Osteocyte (in vitro differentiated cells): Measurements from ENCODE around the gene XKR8. TPM values are rescaled to one million over a fixed set of nuclear protein-coding genes. Genes with fewer than 3 reads are reported as not detected.
A peak's percentile ranks its signal among the peaks of the same experiment; 100 is the strongest.

Experiments
- DNase-seq: peaks from one replicate; pipeline ENCODE4 v3.0.0; 2021; ENCODE audit warnings: mixed read lengths; ENCODE audit not compliant: unreplicated experiment; ENCODE audit errors: extremely low spot score
- H3K27ac Mint-ChIP-seq: one replicate; pipeline ENCODE4 v1.8.0; 2021; ENCODE audit warnings: mild to moderate bottlenecking, mixed read lengths; ENCODE audit not compliant: unreplicated experiment
- H3K27me3 Mint-ChIP-seq: one replicate; pipeline ENCODE4 v1.8.0; 2021; ENCODE audit warnings: mixed read lengths; ENCODE audit not compliant: unreplicated experiment
- H3K36me3 Mint-ChIP-seq: one replicate; pipeline ENCODE4 v1.8.0; 2021; ENCODE audit warnings: mixed read lengths; ENCODE audit not compliant: unreplicated experiment
- H3K4me1 Mint-ChIP-seq: one replicate; pipeline ENCODE4 v1.8.0; 2021; ENCODE audit warnings: mixed read lengths; ENCODE audit not compliant: unreplicated experiment
- H3K4me3 Mint-ChIP-seq: one replicate; pipeline ENCODE4 v1.8.0; 2021; ENCODE audit warnings: mild to moderate bottlenecking, moderate library complexity, mixed read lengths; ENCODE audit not compliant: unreplicated experiment
- H3K9me3 Mint-ChIP-seq: one replicate; pipeline ENCODE4 v1.8.0; 2021; ENCODE audit warnings: mixed read lengths; ENCODE audit not compliant: unreplicated experiment
- total RNA-seq: library from RNA; stranded (reverse); gene quantifications from 2 replicates; pipeline ENCODE4 v1.2.1, GENCODE V29; 2021
- TF ChIP-seq, protein P1 (sequence below): fragments of 200-600 bp; sonication (generic); IDR thresholded peaks from 2 replicates; pipeline ENCODE4 v1.5.0; 2021; ENCODE audit warnings: antibody characterized with exemption, mild to moderate bottlenecking, moderate library complexity

The XKR8 gene
- total RNA-seq, 1 donor from 2014 or later: 3.8 TPM

DNA sequence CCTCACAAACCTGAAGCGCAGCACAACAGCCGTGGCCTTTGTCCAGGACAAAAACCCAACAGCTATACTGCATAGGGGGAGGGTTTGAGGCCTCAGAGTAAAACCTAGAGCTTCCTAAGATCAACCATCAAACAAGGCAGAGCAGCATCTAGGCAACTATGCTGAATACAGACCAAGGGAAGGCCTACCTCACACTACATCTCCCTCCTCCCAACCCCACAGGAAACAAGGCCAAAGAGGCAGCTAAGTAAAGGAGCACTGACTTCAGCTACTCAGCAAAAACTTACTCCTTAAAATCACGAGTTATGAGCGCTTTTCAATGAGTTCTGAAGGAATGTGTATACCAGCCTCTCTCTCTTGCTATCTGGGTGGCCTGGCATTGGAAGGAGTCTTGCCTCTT, 12.4 kb downstream of the XKR8 start:
- Mint-ChIP-seq H3K36me3 (peaks cover 16% of the 10 kb centered on the region), H3K27me3 (no peaks in the 10 kb centered on the region), H3K4me3 (no peak overlapping the region), H3K27ac (no peak overlapping the region), H3K4me1 (peaks cover 12% of the 10 kb centered on the region), H3K9me3 (no peaks in the 10 kb centered on the region)
- DNase-seq: no peak
- TF ChIP-seq, protein P1, sequence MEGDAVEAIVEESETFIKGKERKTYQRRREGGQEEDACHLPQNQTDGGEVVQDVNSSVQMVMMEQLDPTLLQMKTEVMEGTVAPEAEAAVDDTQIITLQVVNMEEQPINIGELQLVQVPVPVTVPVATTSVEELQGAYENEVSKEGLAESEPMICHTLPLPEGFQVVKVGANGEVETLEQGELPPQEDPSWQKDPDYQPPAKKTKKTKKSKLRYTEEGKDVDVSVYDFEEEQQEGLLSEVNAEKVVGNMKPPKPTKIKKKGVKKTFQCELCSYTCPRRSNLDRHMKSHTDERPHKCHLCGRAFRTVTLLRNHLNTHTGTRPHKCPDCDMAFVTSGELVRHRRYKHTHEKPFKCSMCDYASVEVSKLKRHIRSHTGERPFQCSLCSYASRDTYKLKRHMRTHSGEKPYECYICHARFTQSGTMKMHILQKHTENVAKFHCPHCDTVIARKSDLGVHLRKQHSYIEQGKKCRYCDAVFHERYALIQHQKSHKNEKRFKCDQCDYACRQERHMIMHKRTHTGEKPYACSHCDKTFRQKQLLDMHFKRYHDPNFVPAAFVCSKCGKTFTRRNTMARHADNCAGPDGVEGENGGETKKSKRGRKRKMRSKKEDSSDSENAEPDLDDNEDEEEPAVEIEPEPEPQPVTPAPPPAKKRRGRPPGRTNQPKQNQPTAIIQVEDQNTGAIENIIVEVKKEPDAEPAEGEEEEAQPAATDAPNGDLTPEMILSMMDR: no peak

- H3K27ac Mint-ChIP-seq: no peak overlapping the region
- peaks cover 10% of the 10 kb centered on the region for H3K4me1 Mint-ChIP-seq
- TF ChIP-seq, protein P1: no peak
- no peak for DNase-seq
- no peaks in the 10 kb centered on the region for H3K27me3 Mint-ChIP-seq
- no peaks in the 10 kb centered on the region for H3K9me3 Mint-ChIP-seq
- H3K4me3 Mint-ChIP-seq: no peak overlapping the region
- H3K36me3 Mint-ChIP-seq: peaks cover 12% of the 10 kb centered on the region
Measured at GRCh38 chr1:27973771-27974416, 14.1 kb downstream of the XKR8 start.

- TF ChIP-seq, protein P1: no peak
- H3K4me3 Mint-ChIP-seq: no peak overlapping the region
- H3K27me3 Mint-ChIP-seq: no peaks in the 10 kb centered on the region
- H3K36me3 Mint-ChIP-seq: peaks cover 12% of the 10 kb centered on the region
- no peaks in the 10 kb centered on the region for H3K9me3 Mint-ChIP-seq
- H3K27ac Mint-ChIP-seq: no peak overlapping the region
- H3K4me1 Mint-ChIP-seq: peaks cover 10% of the 10 kb centered on the region
- DNase-seq: no peak
Measured at GRCh38 chr1:27974417-27974781, 14.6 kb downstream of the XKR8 start.

GRCh38 chr1:27979151-27979858, 19.5 kb downstream of the XKR8 start:
- TF ChIP-seq, protein P1: peak; percentile 67
- no peaks in the 10 kb centered on the region for H3K4me1 Mint-ChIP-seq
- H3K27ac Mint-ChIP-seq: no peak overlapping the region
- H3K9me3 Mint-ChIP-seq: no peaks in the 10 kb centered on the region
- no peak overlapping the region for H3K4me3 Mint-ChIP-seq
- H3K36me3 Mint-ChIP-seq: peaks cover 8% of the 10 kb centered on the region
- no peaks in the 10 kb centered on the region for H3K27me3 Mint-ChIP-seq
- no peak for DNase-seq

- Mint-ChIP-seq H3K4me1 (no peaks in the 10 kb centered on the region), H3K9me3 (no peaks in the 10 kb centered on the region), H3K27me3 (no peaks in the 10 kb centered on the region), H3K4me3 (no peak overlapping the region), H3K27ac (no peak overlapping the region), H3K36me3 (peaks cover 8% of the 10 kb centered on the region)
- no peak for DNase-seq
- TF ChIP-seq, protein P1: no peak
Measured at GRCh38 chr1:27979859-27980201, 20.1 kb downstream of the XKR8 start.
